DMS114 treated with DMSO at 0.1 percent for 48 hours (cell line): ENCODE measurements around the gene CDK5RAP3.
A peak's percentile ranks its signal among the peaks of the same experiment; 100 is the strongest.

ENCODE experiments used
- DNase-seq: peaks from one replicate; lab custom pipeline; 2025; ENCODE audit not compliant: unreplicated experiment; lab: John Stamatoyannopoulos, UW

The CDK5RAP3 gene

GRCh38 chr17:48022901-48023300 is 52.0 kb downstream of the CDK5RAP3 start:
- DNase-seq = no peak

DNA sequence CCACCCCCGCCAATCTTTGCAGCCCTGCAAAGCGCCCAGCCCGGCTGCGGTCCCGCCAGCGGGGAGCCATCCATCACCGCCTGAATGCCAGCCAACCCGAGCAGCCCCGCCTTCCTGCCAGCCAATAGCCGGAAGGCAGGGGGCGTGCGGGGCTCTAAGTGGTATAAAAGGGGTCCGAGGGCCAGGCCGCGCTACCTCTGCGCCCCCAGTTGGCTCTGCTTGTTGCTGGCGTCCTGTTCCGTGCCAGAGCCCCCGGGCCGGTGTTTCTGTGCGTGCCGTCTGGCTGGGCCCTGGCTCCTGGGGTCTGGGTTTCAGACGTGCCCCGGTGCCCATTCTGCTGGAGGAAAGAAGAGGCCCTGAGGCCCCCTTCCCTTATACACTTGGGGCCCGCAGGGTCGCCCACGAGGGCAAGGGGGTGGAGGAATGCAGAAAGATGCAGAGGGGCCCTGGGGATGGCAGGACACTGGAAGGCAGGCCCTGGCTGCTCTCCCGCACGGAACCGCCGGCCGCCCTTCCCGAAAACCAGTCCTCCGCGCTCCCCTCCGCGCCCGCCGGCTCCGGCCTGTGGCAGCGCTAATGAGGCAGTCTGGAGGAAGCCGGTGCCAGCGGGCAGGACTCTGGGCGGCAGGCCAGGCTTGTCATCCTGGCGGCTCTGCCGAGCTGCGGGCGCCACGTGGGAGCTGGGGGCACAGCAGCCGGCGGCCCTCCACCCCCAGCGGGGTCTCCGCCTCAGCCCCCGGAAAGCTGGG is 52.7 kb downstream of the CDK5RAP3 start:
- peak; percentile 35 for DNase-seq

DNA sequence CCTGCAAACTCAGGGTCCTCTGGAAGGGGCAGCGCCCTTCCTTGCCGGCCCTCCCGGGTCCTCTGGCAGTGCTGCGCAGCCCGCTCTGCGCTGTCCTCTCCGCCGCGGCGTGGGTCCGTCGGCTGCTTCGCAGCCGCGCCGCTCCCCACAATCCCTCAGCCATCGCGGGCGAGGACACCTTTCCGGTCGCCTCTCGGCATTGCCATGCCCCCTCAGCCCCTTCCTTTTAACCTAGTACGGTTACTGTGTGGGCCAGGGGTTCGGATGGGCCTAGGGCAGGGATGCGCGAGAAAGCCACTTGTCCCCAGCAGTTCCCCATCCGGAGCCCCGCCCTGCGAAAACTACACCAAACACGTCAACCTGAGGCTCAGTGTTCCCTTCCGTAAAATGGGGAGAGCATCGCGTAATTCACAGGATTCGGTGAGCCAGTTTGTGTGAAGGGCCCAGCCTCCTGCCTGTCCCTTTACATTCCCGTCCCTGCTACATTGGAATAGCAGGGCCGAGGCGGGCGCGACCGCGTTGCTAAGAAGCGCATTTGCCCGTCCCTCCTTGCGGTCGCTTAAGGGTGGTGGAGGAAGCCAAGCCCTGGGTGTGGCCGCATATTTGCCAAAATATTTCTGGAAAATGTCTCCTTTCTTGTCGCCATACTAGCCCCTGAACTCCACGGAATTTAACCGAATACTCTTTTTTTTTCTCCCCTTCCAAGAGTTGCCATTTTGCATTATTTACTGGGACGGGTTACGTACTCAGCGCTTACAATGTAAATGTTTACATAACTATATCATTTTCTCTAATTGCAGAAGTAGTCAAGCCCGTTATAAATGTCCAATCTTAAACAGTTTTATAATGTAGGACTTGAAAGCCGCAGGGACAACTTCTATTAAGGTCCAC is 53.5 kb downstream of the CDK5RAP3 start:
- no peak for DNase-seq

DNA sequence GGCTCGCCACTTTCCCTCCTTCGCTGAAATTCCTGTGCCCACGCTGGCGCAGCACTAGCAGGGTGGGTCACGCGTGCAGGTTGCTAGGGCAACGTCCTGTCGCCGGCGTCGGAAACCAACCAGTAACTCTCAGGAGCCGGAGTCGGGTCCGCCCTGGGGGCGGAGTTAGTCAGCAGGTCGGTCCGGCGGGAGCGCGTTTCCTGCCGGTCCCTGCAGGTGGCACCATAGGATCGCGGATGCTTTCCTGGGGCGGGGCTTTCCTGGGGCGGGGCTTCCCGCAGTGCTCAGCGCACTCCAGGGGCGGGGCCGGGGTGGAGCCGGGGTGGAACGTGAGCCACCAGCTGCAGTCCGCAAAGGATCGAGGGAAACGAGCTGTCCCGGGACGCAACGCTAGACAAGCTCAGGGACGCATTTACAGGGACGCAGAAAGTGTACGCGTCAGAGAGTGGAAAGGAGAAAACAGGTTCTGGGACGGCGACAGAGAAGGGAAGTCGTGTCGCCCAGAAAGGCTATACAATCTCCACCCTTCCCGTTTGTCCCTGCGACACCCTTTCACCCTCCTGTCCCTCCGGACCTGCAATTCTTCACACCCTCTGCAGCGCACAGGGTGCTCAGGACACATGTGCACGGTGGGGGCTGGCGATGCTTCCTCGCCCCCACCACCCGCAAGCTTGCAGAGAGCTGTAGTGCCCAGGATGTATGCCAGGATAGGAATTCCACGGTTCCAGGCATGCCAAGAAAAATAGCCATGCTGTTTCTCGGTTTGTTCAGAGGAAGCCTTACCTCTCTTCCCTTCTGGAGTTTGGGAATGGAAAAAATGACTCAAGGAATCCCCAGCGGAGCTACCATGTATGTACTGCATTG is 54.4 kb downstream of the CDK5RAP3 start:
- peak; percentile 93 for DNase-seq

- DNase-seq = no peak
Observed at GRCh38 chr17:48025904-48026501, 55.1 kb downstream of the CDK5RAP3 start.

- peak; percentile 65 for DNase-seq
Observed at GRCh38 chr17:48026502-48027321, 55.8 kb downstream of the CDK5RAP3 start.

- DNase-seq = no peak
Observed at GRCh38 chr17:48027322-48027981, 56.5 kb downstream of the CDK5RAP3 start.

DNA sequence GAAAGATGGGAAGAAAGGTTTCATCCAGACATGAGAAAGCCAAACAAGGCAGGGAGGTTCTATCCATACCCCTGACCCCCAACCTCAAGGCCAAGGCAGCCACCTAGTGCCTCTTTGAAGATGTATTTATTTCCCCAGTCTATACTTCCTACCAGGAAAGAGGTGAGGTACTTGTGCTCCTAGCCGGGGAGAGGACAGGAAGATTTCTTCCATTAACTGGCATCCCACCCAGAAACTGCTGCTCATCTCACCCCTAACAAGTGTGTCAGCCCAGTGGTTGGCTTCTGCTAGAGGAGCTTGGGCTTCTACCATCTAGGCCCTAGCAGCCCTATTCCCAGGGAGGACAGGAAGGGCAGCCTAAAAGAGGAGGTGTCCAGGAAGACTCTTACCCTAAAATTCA is 57.8 kb downstream of the CDK5RAP3 start:
- no peak for DNase-seq

- DNase-seq = no peak
Observed at GRCh38 chr17:48030531-48030930, 59.6 kb downstream of the CDK5RAP3 start.
